Bone marrow (tissue), 2 donors: ENCODE data around the gene ITGB6.

Experiments
- DNase-seq, 2 donors: peaks; one replicate each; lab custom pipeline; 2025; lab: John Stamatoyannopoulos, UW

Gene ITGB6

GRCh38 chr2:160050147-160050546 lies 149.9 kb downstream of the ITGB6 start:
- no peak for DNase-seq
